A549 (cell line): ENCODE results near the gene BPIFA1. TPM values are rescaled to one million over a fixed set of nuclear protein-coding genes. Genes with fewer than 3 reads are reported as not detected.

Experiments used
- ATAC-seq, 2 experiments: fragments of 200-7000 bp in 1 of 2; fragments of >200 bp in 1 of 2; cut with Nextera tagmentation in 1 of 2; cut with Tn5 transposase in 1 of 2; 3 replicates each; pipeline versions ENCODE4 v1.8.0 to v1.9.1; 2018 to 2020; ENCODE audit warnings: mild to moderate bottlenecking in 1 of 2, moderate library complexity in 1 of 2
- CTCF ChIA-PET: fragments of 300-600 bp; sonication (Branson Sonifier 250); formaldehyde crosslinking; extraction: SDS; loops from one replicate; lab custom pipeline; 2021; ENCODE audit warnings: antibody characterized with exemption, inconsistent platforms; lab: Yijun Ruan, JAX
- POLR2A ChIA-PET: fragments of 350-600 bp; formaldehyde crosslinking; extraction: SDS; loops from one replicate; lab custom pipeline; 2021; ENCODE audit warnings: antibody characterized with exemption, inconsistent platforms; lab: Yijun Ruan, JAX
- DNase-seq, 2 experiments: peaks; one replicate each; pipeline versions ENCODE4 v3.0.0 to v3.0.0-alpha.2; 2011 to 2016; ENCODE audit warnings: low read depth in 1 of 2, low spot score in 1 of 2
- FAIRE-seq: peaks from 2 replicates; lab custom pipeline; 2011; peaks lifted over from hg19 to GRCh38; lab: Jason Lieb, UNC
- H3K27ac ChIP-seq, 2 experiments: fragments of >200 bp; sonication (Bioruptor Twin); formaldehyde crosslinking; 3 replicates each; pipeline ENCODE4 v1.5.1; 2016 to 2017
- H3K4me1 ChIP-seq: fragments of >200 bp; sonication (Bioruptor Twin); formaldehyde crosslinking; 3 replicates; pipeline ENCODE4 v1.6.1; 2016
- H3K4me2 ChIP-seq: fragments of >200 bp; sonication (Bioruptor Twin); formaldehyde crosslinking; 3 replicates; pipeline ENCODE4 v1.6.1; 2016
- H3K4me3 ChIP-seq: fragments of >200 bp; sonication (Bioruptor Twin); formaldehyde crosslinking; 3 replicates; pipeline ENCODE4 v1.5.1; 2016
- H3K9me3 ChIP-seq: fragments of >200 bp; sonication (Bioruptor Twin); formaldehyde crosslinking; 3 replicates; pipeline ENCODE4 v1.6.1; 2016
- CEBPB ChIP-seq, 2 experiments: fragments of >200 bp in 1 of 2; sonication (Bioruptor Twin) in 1 of 2; formaldehyde crosslinking in 1 of 2; IDR thresholded peaks; 2 replicates each; pipeline ENCODE4 v1.6.1; 2012 to 2016
- E2F6 ChIP-seq: IDR thresholded peaks from 2 replicates; pipeline ENCODE4 v1.6.1; 2012; ENCODE audit warnings: low read depth, borderline replicate concordance
- EHF ChIP-seq: fragments of 250-450 bp; sonication (Bioruptor Pico); IDR thresholded peaks from 2 replicates; pipeline ENCODE4 v1.5.0; 2020; ENCODE audit warnings: mild to moderate bottlenecking
- EHMT2 ChIP-seq: fragments of 200-600 bp; sonication (generic); IDR thresholded peaks from 2 replicates; pipeline ENCODE4 v1.6.1; 2016; ENCODE audit warnings: antibody characterized with exemption, low read depth, mild to moderate bottlenecking, moderate library complexity
- FOSB ChIP-seq: fragments of 250-450 bp; sonication (Bioruptor Pico); IDR thresholded peaks from 2 replicates; pipeline ENCODE4 v1.5.0; 2020; ENCODE audit warnings: mild to moderate bottlenecking, moderate library complexity
- GATA3 ChIP-seq: IDR thresholded peaks from 2 replicates; pipeline ENCODE4 v1.6.1; 2012; ENCODE audit warnings: borderline replicate concordance
- MAFK ChIP-seq: fragments of 450-650 bp; IDR thresholded peaks from 2 replicates; pipeline ENCODE4 v1.6.1; 2014; ENCODE audit not compliant: partially characterized antibody
- NPAS2 ChIP-seq: fragments of 250-450 bp; sonication (Bioruptor Pico); IDR thresholded peaks from 2 replicates; pipeline ENCODE4 v1.8.0; 2022; ENCODE audit warnings: mild to moderate bottlenecking, moderate library complexity, borderline replicate concordance
- POLR2A ChIP-seq: IDR thresholded peaks from 2 replicates; pipeline ENCODE4 v1.6.1; 2012; ENCODE audit warnings: mild to moderate bottlenecking, low read length
- RARB ChIP-seq: fragments of 250-450 bp; sonication (Bioruptor Pico); IDR thresholded peaks from 2 replicates; pipeline ENCODE4 v1.8.0; 2021; ENCODE audit warnings: mild to moderate bottlenecking, moderate library complexity
- RCOR1 ChIP-seq: fragments of 150-350 bp; IDR thresholded peaks from 2 replicates; pipeline ENCODE4 v1.6.1; 2014; ENCODE audit warnings: antibody characterized with exemption, low read length, low read depth
- REST ChIP-seq: fragments of 200-600 bp; sonication (generic); IDR thresholded peaks from 2 replicates; pipeline ENCODE4 v1.6.1; 2016; ENCODE audit warnings: antibody characterized with exemption, mild to moderate bottlenecking, moderate library complexity
- SMC3 ChIP-seq: fragments of >200 bp; sonication (Bioruptor Twin); formaldehyde crosslinking; IDR thresholded peaks from 3 replicates; pipeline ENCODE4 v1.6.1; 2018; ENCODE audit warnings: inconsistent platforms
- WGBS: methylation state at CpG from one replicate; pipeline ENCODE4 v1.1.6; 2017; ENCODE audit errors: missing lambda C conversion rate; 5-methylcytosine and 5-hydroxymethylcytosine counted together
- polyA plus RNA-seq, 4 experiments: library from polyadenylated mRNA; depleted of rRNA in 3 of 4; stranded (reverse); fragments of >200 nt; fragmentation: RNase III in 1 of 4; extraction: RNeasy Plus Mini Kit Qiagen cat#74134 plus additional on column Dnase treatment in 1 of 4; gene quantifications; 2 replicates in 3 of 4; 3 replicates in 1 of 4; pipeline ENCODE4 v1.2.3, GENCODE V29; 2011 to 2017
- TF ChIP-seq, protein P1 (sequence below): fragments of 150-350 bp; IDR thresholded peaks from 2 replicates; pipeline ENCODE4 v1.6.1; 2014; ENCODE audit warnings: low read depth, mild to moderate bottlenecking, low read length
- TF ChIP-seq, protein P2 (sequence below): fragments of 250-450 bp; sonication (Bioruptor Pico); IDR thresholded peaks from 2 replicates; pipeline ENCODE4 v1.5.0; 2021; ENCODE audit warnings: mild to moderate bottlenecking, moderate library complexity, borderline replicate concordance

BPIFA1 gene
- polyA plus RNA-seq, 2 of the 4 experiments (the other 2 are of a cell fraction): not detected

- Histone ChIP-seq H3K4me3 (no peak overlapping the region), H3K27ac (no peak overlapping the region), H3K4me2 (no peak overlapping the region), H3K4me1 (no peaks in the 10 kb centered on the region), H3K9me3 (no peaks in the 10 kb centered on the region)
- ATAC-seq (no peak), FAIRE-seq (no peak), DNase-seq (no peak)
- ChIA-PET POLR2A (no interaction called here), CTCF (interaction anchor here (1.8 kb wide), 1 partner anchor 28 kb away, joined by 6 read pairs; no protein-coding TSS in a partner anchor)
- 4% methylated on average over 4 of the region's 4 CpGs for WGBS
- TF ChIP-seq SMC3 (no peak), FOSB (CRISPR knock-in tag) (no peak), RARB (CRISPR knock-in tag) (no peak), REST (no peak), GATA3 (no peak), POLR2A (no peak), EHF (no peak), RCOR1 (no peak)
- TF ChIP-seq, protein P1, sequence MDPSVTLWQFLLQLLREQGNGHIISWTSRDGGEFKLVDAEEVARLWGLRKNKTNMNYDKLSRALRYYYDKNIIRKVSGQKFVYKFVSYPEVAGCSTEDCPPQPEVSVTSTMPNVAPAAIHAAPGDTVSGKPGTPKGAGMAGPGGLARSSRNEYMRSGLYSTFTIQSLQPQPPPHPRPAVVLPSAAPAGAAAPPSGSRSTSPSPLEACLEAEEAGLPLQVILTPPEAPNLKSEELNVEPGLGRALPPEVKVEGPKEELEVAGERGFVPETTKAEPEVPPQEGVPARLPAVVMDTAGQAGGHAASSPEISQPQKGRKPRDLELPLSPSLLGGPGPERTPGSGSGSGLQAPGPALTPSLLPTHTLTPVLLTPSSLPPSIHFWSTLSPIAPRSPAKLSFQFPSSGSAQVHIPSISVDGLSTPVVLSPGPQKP: no peak
These were observed 33.3 kb upstream of the BPIFA1 start for GRCh38 chr20:33202451-33202850.

- FAIRE-seq: no peak
- POLR2A ChIA-PET: no interaction called here
These were observed 32.4 kb upstream of the BPIFA1 start for GRCh38 chr20:33203444-33203843.

GRCh38 chr20:33209789-33210188 lies 26.0 kb upstream of the BPIFA1 start:
- ATAC-seq (peak; percentile 67 to 70; a peak in 5 of 6 replicates), FAIRE-seq (peak; percentile 28), DNase-seq (peak; percentile 35 to 43)
- H3K27ac ChIP-seq: no peak overlapping the region
- ChIA-PET POLR2A (no interaction called here), CTCF (interaction anchor here (0.6 to 5.0 kb wide), 5 partner anchors 26 to 308 kb away, joined by 3 to 36 read pairs (median 4); partner anchors contain the start of gene BPIFA1)
- H3K4me1 ChIP-seq: no peaks in the 10 kb centered on the region
- TF ChIP-seq CEBPB (IDR thresholded peaks at IDR 0.05): no peak
- TF ChIP-seq RCOR1: no peak
- TF ChIP-seq NPAS2: no peak
- no peak for TF ChIP-seq POLR2A
- peak; percentile 96 for TF ChIP-seq EHMT2
- TF ChIP-seq, protein P2, sequence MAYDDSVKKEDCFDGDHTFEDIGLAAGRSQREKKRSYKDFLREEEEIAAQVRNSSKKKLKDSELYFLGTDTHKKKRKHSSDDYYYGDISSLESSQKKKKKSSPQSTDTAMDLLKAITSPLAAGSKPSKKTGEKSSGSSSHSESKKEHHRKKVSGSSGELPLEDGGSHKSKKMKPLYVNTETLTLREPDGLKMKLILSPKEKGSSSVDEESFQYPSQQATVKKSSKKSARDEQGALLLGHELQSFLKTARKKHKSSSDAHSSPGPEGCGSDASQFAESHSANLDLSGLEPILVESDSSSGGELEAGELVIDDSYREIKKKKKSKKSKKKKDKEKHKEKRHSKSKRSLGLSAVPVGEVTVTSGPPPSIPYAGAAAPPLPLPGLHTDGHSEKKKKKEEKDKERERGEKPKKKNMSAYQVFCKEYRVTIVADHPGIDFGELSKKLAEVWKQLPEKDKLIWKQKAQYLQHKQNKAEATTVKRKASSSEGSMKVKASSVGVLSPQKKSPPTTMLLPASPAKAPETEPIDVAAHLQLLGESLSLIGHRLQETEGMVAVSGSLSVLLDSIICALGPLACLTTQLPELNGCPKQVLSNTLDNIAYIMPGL (CRISPR knock-in tag): no peak
- TF ChIP-seq REST: peak; percentile 98
- no peak overlapping the region for H3K4me2 ChIP-seq
- H3K9me3 ChIP-seq: no peaks in the 10 kb centered on the region
- whole genome bisulfite sequencing: 5% methylated on average over 13 of the region's 13 CpGs
- no peak overlapping the region for H3K4me3 ChIP-seq

More at GRCh38 chr20:33203444-33203843, 32.4 kb upstream of the BPIFA1 start:
- H3K4me2 ChIP-seq: no peak overlapping the region
- TF ChIP-seq EHMT2: no peak
- TF ChIP-seq FOSB (CRISPR knock-in tag): no peak
- TF ChIP-seq E2F6: no peak
- peak; percentile 30 for TF ChIP-seq MAFK
- TF ChIP-seq, all 56 proteins: peak for 1
- Histone ChIP-seq H3K27ac (no peak overlapping the region), H3K4me1 (no peaks in the 10 kb centered on the region), H3K4me3 (no peak overlapping the region), H3K9me3 (no peaks in the 10 kb centered on the region)
- DNase-seq: no peak
- 53% methylated on average over 3 of the region's 3 CpGs for WGBS
- no peak for ATAC-seq
- CTCF ChIA-PET: interaction anchor here (0.6 to 1.8 kb wide), 2 partner anchors 27 to 130 kb away, joined by 3 to 6 read pairs; no protein-coding TSS in a partner anchor
